Measurements from ENCODE around the gene WDR33.
A peak's percentile ranks its signal among the peaks of the same experiment; 100 is the strongest.
"Not testable (repeated sequence)": the region's sequence is repeated elsewhere in the genome, so short reads cannot be mapped to it uniquely, and the experiment has no call there.

The WDR33 gene

DNA sequence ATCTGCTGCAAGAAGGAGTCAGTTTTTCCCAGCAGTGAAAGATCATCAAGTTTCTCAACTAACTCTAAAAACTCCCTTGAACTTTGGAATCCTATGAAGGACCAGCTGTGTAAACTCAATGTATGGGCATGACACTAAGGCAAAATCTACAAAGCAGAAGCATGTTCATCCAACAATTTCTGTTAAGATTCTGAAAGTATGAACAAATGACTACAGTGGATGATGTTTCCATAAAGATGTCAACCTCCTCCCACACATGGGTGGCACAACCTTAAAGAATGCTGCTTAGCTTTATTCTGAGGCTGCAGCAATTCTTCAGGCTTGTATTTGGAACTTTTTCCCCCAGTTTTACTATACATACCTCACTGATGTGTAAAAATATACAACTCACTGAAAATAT is 47.2 kb downstream of the WDR33 start:
- no peak for DNase-seq (ENCODE audit: low spot score)

DNA sequence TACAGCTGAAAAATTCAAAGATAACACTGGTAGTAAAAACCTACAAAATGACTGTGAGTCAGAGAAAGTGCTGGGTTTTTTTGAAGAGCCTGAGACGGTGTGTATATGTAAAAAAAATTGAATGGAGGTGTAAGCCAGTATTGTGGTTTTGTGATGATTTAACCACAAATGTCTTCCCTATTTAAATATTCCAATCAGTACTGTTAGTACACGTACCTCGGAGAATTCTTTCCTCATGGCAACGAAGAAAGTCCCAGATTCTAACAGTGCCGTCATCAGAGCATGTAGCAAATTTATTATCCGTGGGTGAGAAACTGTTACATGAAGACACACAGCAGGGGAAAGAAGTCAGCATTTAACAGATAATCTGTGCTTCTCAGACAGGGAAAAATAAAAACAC is 48.1 kb downstream of the WDR33 start:
- no peak for DNase-seq (ENCODE audit: low spot score)

DNA sequence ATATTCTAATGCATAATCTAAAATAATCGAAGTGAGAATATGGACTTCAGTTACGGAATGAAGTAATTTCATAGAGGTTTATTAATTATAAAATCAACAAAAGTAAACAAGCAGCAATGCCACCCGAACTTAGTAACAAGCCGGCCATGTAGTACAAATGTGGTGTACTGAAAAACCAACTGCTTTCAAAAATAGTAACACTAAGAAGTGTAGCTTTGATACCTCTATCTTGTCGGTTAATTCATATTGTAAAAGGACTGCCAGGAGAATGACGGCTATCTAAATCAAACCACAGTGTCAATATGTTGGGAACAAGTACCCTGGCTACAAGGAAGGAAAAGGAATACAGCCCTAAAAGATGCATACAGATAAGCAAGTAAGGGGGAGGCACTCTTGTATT is 48.5 kb downstream of the WDR33 start:
- DNase-seq (ENCODE audit: low spot score), result no peak

DNA sequence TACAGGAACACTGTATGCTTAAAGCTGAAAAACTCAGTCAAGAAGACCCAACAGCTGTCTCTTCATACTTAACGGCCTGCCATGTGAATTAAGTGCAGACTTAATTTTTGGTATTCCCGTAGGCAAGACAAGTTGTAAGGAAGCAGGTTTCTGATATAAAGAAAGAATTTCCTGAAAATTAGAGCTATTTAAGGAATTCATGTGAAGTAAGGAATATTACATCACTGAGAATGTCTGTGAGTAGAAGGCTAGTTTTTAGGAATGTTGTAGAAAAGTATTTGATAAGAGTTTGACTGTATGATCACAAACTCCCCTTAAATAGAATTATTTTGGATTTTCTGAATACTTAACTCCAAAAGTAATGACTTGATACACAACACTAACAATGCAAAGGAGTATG is 51.0 kb downstream of the WDR33 start:
- DNase-seq (ENCODE audit: low spot score), result no peak

DNA sequence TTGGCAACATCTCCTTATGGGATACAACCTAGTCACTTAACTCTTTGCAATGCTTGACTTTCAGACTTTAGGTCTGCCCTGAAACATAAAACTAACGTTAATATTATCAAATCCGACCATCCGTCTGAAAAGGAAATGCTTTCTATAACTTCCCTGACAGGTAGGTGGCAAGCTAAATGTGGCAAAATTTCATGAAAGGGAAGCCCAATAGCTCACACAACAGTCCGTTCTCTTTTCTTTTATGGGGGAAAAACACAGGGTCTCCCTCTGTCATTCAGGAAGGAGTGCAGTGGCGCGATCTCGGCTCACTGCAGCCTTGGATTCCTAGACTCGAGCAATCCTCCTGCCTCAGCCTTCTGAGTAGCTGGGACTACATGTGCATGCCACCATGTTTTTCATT is 56.8 kb downstream of the WDR33 start:
- DNase-seq (ENCODE audit: low spot score), result no peak

DNA sequence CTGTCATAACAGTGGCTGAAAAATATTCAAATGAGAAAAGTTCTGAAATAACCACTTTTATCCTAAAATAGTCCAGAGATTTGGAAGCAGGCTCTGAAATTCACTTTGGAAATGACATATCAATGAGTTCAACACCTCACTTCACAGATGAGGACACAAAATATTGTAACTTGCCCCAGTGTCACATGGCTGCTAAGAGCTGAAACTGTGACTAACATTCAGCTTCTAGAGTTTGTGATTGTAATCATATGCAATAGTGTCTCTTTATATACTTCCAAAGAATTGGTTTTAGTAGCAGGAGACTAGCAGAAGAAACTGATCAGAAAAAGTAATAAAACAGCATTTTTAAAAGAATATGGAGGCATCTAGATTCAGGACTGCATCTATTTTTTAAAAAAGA is 57.6 kb downstream of the WDR33 start:
- no peak for DNase-seq (ENCODE audit: low spot score)

DNA sequence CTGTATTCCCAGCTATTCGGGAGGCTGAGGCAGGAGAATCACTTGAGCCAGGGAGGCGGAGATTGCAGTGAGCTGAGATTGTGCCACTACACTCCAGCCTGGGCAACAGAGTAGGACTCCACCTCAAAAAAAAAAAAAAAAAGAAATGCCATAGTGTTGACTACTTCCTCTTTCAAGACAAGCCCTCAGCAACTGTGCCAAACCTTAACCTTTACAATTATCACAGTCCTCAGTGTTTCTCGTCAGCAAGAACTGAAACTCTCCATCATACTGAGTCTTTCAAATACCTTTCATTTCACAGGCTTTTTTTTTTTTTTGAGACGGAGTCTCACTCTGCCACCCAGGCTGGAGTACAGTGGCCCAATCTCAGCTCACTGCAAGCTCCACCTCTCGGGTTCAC is 61.4 kb downstream of the WDR33 start:
- DNase-seq (ENCODE audit: low spot score), result not testable (repeated sequence)

DNA sequence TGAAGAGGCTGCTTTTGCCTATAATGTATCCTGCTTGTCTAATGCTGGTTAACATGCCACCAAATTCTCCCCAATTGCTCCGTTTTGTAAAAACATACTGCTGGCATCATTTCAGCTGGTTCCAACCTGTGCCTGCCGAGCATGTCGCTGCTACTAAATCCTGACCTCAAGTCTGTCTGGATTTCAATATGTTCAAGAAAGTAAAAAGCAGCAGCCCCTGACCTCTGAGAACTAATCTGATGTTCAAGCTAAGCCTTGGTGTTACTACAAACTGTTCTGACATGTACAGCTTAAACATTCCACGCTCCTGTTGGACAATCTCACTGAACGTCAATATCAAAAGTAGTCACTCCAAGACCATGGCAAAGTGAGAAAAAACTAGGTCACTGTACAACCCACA is 63.4 kb downstream of the WDR33 start:
- DNase-seq (ENCODE audit: low spot score), result no peak

DNA sequence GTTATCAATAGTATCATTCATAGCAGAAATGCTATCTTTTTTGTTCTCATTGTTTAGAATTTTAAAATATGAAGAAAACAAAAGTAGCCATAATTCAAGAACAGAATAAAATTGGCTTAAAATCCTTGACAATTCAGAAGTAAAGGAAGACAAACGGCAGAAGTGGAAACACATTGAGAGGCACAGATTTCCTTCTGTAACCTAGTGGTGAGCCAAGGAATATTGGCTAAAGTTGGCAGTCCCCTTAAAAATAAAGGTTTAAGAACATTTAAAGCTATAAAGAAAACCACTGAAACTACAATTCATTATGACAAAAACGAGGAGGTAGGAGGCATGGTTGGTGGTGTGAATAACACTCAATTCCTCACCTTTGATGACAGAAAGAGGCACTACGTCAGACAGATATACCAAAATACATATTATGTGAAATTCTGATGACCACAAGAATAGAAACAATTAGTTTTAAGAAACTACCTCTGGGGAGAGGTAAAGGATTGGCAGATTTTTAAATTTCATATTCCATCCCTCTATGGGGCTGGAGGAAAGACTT is 67.4 kb downstream of the WDR33 start:
- DNase-seq (ENCODE audit: low spot score), result no peak

DNA sequence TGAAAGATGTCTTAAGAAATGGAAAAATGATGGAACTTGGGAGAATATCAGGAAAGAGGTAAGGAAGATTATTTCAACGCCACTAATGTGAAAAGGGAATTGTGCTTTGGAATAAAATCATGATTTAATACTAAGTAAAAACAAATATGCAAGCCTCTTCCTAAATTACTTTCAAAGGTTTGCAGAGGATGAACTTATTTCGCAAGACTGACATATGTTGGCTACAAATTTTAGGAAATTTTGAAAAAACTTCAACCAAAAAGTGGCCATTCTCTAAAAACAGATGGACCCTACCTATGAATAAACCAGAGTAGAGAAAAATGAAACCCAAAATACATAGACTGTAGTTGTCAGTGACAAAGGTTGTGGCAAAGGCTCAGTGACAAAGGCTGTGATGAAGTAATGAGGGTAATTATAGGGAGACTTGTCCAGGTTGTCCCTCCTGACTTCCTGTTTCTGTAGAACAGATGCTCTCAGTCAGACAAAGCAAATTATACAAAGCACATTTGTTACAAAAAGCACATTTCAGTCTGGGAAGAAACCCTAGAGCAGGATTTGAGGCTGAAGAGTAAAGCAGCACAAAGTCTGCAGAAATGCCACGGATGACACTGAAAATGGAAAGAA is 70.2 kb downstream of the WDR33 start:
- no peak for DNase-seq (ENCODE audit: low spot score)

DNA sequence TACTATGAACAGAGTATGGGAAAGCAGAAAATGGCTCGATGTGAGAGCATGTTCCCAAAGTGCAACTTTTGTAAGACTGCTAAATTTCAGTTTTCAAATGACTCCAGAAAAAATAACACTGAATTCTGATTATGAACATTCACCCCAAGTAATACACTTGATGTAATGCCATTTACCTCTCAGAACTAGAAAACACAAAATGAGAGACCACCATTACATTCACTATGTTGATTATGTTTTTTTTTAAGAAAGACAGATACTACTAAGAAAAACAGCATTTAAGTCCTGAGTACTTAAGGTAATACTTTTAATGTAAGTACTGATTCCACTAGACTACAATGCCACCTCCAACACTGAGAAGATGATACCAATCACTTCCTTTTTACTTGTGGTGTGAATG is 71.2 kb downstream of the WDR33 start:
- DNase-seq (ENCODE audit: low spot score), result no peak

DNA sequence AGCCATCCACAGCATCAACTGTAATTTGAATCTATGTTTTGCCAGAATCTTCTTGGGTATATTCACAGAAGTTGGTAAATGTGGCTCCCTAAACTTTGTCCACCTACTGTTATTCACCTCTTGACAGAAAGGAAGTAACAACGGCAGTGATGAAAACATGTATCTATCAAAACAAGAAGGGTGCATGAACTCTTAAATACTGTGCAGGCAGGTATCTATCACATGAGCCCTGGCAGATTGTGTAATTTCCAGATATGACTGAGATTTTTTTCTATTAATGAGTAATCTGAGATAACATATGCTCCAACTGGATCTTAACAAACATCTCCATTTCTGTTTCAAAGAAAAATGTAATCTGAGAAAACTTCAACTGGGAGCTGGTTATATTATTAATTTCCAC is 73.1 kb downstream of the WDR33 start:
- DNase-seq (ENCODE audit: low spot score), result no peak

DNA sequence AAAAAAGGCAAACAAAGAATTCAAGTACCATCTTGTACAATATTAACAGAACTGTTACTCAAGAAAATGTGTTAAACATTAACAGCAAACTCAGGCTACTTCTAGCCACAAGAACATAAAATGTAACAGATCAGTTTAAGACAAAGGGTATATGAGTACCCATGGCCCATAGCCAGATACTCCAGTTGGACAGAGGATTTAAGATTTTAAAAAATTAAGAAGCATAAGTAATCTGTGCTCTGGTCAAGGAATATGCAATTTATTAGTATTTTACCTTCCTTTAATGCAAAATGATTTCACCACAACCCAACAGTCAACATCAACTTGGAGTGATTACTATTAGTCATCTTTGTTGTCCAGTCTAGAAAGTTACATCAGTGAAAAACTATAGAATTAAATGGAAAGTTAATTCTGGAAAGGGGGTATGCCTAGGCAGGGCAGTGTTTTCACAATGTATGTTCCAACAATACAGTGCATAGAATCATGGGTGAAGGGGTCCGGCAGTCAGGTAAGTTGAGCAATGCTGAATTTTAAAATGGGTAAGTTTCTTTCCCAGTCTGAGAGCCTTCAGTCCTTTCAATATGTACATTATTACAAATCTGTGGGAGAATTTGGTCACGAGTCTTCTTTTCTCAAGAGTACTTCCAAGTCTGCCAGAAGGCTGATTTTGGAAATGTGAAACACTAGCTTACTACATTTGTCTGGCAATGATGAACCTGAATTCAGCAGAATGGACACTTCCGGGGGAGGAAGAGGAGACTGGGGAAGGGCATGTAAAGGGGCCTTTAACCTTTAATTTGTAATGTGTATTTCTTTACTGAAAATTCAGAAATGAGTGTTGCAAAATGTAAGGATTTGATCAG is 75.2 kb downstream of the WDR33 start:
- DNase-seq (ENCODE audit: low spot score), result no peak

DNA sequence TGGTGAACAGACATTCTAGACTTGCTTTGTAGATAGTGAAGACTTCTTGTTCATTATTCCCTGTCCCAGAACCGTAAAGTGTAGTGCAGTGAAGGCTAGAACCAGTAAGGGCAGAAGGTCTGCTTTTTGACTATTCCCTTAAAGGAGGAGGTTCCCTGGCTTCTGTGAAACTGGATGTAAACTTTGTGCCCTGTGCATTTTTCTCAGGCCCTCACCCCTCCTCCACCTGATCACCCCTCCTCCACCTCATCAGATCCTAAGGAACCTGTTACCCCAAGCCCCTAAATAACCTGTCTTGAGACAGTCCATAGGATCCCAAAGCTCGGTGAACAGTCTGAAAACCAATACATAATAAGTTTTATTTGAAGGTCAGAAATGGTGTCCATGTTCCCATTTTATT is 75.9 kb downstream of the WDR33 start:
- DNase-seq (ENCODE audit: low spot score), result no peak

DNA sequence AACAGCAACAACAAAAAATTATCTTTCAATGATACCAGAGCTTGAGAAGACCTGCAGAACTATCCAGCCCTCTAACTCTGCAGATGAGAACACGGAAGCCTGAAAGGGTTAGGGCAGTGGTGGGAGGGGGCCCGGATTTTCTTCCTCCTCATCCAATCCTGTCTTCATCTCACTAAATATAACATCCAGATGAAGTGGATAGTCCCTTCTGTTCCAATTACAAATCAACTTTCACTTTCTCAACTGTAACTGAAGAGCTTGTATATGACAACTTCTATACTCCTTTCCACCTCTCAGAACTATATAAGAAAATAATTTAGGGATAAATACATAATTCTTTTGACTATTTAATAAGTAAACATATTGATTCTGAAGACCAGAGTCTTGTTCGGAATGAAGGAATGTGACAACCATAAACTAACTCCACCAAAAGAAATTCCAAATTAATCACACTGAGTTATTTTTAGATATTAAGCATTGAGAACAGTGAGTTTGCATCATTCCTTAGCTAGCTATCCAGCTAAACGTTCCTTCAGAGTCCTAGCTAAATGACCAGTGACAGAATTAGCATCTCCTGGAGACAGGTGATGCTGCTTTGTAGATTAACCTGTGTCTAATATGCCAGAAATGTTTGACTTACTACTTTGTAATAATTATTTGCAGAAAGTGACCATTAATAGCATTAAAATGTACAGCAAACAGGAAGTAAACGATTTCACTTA is 77.0 kb downstream of the WDR33 start:
- peak; percentile 55 for DNase-seq (ENCODE audit: low spot score)

DNA sequence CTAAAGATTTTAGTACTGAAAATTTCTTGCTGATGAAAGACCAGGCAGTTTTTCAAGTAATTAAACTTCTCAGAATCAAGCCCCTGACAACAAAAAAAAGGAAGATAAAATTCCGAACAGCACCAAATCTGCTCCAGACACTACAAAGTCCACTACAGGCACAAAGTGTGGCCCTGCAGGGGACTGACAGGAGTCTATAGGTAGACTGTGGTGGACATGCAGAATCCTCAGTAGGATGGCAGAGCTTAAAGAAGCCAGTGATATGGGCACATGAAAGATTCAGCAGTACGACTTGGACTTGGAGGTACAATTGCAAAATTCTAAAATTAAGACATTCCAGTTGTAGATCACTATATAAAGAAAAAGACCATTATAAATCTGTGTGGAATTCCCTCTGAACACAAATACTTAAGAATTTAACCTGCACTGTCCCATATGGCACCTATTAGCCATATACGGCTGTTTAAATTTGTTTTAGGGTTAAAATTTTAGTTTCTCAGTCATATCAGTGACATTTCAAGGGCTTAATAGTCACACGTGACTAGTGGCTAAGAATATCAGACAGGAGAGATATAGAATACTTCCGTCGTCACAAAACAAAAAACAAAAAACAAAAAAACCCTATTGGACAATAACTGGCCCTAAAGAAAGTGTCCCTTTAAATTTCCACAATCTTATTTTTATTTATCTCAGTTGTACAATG is 77.7 kb downstream of the WDR33 start:
- DNase-seq (ENCODE audit: low spot score), result no peak

DNA sequence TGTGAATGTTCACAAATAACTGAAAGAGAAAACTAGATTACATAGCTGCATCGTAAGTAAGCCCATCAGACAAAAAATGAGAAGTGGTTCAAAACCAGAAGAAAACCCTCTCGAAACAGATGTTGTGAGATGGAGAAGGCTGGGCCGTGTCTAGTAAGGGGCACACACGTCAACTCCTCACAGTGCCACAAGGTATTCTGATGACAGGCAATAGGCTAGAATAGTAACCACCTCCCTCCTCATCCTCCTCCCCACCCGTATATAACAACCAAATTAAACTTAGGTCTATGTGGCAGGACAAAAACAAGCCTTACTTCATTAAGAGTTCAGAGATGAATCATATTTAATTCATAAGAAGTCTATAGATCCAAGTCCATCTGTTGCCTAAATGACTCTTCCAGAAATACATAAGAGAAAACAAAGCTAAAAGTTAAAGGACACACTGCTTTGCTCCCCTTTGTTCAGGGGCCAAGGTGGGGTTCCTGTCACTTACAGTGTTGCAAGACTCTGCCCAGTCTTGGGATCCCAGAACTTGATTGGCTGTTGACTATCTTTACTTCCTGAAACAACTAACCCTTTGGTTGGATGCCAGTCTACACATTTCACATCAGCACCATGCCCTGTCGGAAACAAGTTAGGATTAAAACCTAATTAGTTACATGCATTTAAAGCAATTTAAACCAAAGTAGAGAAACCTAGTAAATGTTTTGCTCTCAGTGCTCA is 84.7 kb downstream of the WDR33 start:
- DNase-seq (ENCODE audit: low spot score), result no peak

DNA sequence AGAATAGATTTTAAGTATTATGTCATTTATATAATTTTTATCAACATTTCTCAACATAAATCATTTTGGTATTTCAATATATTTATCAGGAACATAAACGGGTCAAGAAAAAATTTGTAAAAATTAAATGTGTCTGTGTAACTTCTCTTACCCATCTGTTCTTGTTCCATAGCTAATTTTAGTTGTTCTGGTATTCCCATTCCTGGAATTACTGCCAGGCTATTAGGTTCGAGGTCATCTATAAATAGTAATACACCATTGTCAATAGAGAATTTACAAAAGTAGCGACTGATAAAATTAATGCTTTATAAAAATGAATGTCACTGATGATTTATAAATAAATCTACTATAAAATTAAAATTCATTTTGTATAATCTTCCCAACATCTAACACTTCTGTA is 88.2 kb downstream of the WDR33 start:
- DNase-seq (ENCODE audit: low spot score), result no peak

DNA sequence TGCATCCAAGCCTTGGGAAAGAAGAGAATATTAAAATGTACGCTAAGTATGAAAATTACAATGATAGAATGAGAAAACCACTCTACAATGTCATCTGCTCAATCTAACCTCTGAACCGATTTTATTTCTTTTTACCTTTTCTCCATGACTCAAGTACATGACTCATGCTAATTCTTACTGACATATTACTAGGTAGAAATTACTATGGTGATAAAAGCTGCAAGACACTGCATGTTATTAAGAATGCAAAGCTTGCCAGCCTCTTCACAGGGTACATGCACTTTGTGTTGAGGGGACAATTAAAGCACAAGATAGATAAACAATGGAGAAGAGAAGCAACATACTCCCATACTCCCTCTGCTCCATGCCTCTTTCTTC is 89.0 kb downstream of the WDR33 start:
- no peak for DNase-seq (ENCODE audit: low spot score)

DNA sequence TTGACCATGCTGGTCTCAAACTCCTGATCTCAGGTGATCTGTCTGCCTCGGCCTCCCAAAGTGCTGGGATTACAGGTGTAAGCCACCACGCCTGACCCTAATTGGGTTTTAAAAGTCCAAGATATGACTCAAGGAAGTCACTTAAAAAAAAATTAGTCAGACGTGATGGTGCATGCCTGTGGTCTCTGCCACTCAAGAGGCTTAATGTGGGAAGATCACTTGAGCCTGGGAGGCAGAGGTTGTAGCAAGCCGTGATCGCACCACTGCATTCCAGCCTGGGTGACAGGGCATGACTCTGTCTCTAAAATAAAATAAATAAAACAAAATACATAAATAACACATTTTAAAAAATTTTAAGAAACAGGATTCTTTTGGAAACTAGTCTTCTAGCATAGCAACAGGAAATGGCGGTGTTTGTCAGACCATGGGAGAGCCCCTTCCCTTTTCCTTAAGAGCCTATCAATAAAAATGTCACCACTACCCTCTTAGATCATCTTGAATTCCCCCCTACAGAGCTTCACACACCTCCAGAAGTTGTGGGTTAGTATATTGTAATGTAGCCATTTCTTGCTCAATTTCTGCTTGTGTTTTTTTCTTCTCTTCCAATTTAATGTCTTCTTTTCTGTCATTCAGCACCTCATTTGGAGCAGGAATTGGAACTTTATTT is 89.5 kb downstream of the WDR33 start:
- DNase-seq (ENCODE audit: low spot score), result no peak
